Osteoblast (primary cell): ENCODE data around the gene TENT4B. TPM values are rescaled to one million over a fixed set of nuclear protein-coding genes. Genes with fewer than 3 reads are reported as not detected.
A peak's percentile ranks its signal among the peaks of the same experiment; 100 is the strongest.

Experiments
- DNase-seq: peaks from one replicate; pipeline ENCODE4 v3.0.0; 2011; ENCODE audit warnings: low spot score, mixed read lengths; ENCODE audit not compliant: insufficient read length; ENCODE audit errors: missing footprints
- H2AFZ ChIP-seq: 2 replicates; pipeline ENCODE4 v1.6.0; 2011; ENCODE audit warnings: mild to moderate bottlenecking, low read length
- H3K27ac ChIP-seq: 2 replicates; pipeline ENCODE4 v1.5.1; 2011; ENCODE audit warnings: mild to moderate bottlenecking, low read depth, low read length, moderate library complexity
- H3K27me3 ChIP-seq: 2 replicates; pipeline ENCODE4 v1.6.0; 2012; ENCODE audit warnings: mild to moderate bottlenecking, control low read depth, inconsistent platforms, low read length, moderate library complexity; ENCODE audit not compliant: insufficient read depth
- H3K36me3 ChIP-seq: 2 replicates; pipeline ENCODE4 v1.5.1; 2011; ENCODE audit warnings: mild to moderate bottlenecking, low read length, control low read depth, moderate library complexity; ENCODE audit not compliant: insufficient read depth
- H3K4me1 ChIP-seq: 2 replicates; pipeline ENCODE4 v1.5.1; 2011; ENCODE audit warnings: mild to moderate bottlenecking, low read length, control low read depth, moderate library complexity; ENCODE audit not compliant: insufficient read depth
- H3K4me2 ChIP-seq: 2 replicates; pipeline ENCODE4 v1.6.0; 2011; ENCODE audit warnings: mild to moderate bottlenecking, low read length; ENCODE audit not compliant: insufficient read depth
- H3K4me3 ChIP-seq: fragments of 200-600 bp; sonication (generic); 3 replicates; pipeline ENCODE4 v1.5.1; 2012; ENCODE audit warnings: mild to moderate bottlenecking, low read length, inconsistent platforms; ENCODE audit not compliant: insufficient read depth
- H3K79me2 ChIP-seq: 2 replicates; pipeline ENCODE4 v1.6.0; 2012; ENCODE audit warnings: mild to moderate bottlenecking, low read length, control low read depth, inconsistent platforms; ENCODE audit not compliant: insufficient read depth
- H3K9me3 ChIP-seq: 2 replicates; pipeline ENCODE4 v1.5.1; 2011; ENCODE audit warnings: low read depth, low read length, control low read depth
- H4K20me1 ChIP-seq: 2 replicates; pipeline ENCODE4 v1.6.0; 2012; ENCODE audit warnings: mild to moderate bottlenecking, low read length, control low read depth; ENCODE audit not compliant: insufficient read depth
- total RNA-seq: library from RNA; depleted of rRNA; stranded (reverse); fragments of >200 nt; gene quantifications from 2 replicates; pipeline ENCODE4 v1.2.3, GENCODE V29; 2012
- TF ChIP-seq, protein P1 (sequence below): IDR thresholded peaks from 2 replicates; pipeline ENCODE4 v1.5.1; 2011; ENCODE audit warnings: mild to moderate bottlenecking, low read depth, low read length, moderate library complexity; ENCODE audit errors: extremely low read depth

Gene TENT4B
- total RNA-seq, 1 donor = 10.1 TPM

DNA sequence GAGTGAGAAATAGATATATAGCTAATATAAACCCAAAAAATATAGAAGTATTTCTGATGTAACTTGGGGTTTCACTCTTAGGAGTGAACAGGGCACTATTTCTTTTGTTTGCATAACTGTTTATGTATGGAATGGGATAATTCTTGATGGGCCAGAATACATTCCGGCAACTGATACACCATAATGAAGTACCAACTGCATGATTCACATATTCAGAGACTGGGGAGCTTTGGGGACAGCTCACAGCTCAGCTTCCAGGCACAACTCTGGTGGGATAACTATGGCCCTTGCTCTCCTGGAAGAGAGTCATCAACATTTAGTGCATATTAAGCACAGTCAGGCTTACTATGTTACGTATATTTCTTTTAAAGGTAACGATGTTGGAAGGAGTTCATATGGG lies 71.2 kb downstream of the TENT4B start:
- Histone ChIP-seq H3K79me2 (no peaks in the 10 kb centered on the region), H3K4me3 (no peak overlapping the region), H2AFZ (no peak overlapping the region), H3K9me3 (no peaks in the 10 kb centered on the region), H3K4me2 (no peak overlapping the region), H3K27ac (peak overlapping the region; percentile 39), H4K20me1 (no peaks in the 10 kb centered on the region), H3K4me1 (peaks cover 12% of the 10 kb centered on the region), H3K36me3 (peaks cover 25% of the 10 kb centered on the region), H3K27me3 (no peaks in the 10 kb centered on the region)
- DNase-seq = no peak
- TF ChIP-seq, protein P1, sequence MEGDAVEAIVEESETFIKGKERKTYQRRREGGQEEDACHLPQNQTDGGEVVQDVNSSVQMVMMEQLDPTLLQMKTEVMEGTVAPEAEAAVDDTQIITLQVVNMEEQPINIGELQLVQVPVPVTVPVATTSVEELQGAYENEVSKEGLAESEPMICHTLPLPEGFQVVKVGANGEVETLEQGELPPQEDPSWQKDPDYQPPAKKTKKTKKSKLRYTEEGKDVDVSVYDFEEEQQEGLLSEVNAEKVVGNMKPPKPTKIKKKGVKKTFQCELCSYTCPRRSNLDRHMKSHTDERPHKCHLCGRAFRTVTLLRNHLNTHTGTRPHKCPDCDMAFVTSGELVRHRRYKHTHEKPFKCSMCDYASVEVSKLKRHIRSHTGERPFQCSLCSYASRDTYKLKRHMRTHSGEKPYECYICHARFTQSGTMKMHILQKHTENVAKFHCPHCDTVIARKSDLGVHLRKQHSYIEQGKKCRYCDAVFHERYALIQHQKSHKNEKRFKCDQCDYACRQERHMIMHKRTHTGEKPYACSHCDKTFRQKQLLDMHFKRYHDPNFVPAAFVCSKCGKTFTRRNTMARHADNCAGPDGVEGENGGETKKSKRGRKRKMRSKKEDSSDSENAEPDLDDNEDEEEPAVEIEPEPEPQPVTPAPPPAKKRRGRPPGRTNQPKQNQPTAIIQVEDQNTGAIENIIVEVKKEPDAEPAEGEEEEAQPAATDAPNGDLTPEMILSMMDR = no peak

DNA sequence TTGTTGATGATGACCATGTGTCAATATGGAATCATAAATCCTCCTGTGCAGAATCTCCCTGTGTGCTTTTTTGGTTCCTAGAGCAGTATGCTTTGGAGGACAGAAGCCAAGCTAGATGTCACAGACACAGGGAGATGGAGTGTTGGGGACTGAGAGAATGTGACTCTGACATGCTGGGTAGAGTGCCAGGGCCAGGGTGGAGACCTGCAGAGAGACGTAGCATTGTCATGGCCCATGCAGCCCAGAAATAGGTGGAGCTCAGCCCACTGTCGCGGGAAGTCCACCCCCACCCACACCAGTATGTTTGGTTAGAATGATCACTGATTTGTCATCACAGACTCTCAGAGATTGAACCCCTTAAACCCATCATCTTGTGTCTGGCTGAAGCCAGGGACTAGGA lies 74.0 kb downstream of the TENT4B start:
- Histone ChIP-seq H3K9me3 (no peaks in the 10 kb centered on the region), H3K36me3 (peaks cover 28% of the 10 kb centered on the region), H3K4me3 (no peak overlapping the region), H3K4me2 (no peak overlapping the region), H4K20me1 (no peaks in the 10 kb centered on the region), H3K79me2 (no peaks in the 10 kb centered on the region), H3K4me1 (peaks cover 12% of the 10 kb centered on the region), H2AFZ (no peak overlapping the region), H3K27ac (no peak overlapping the region), H3K27me3 (no peaks in the 10 kb centered on the region)
- TF ChIP-seq, protein P1 = no peak
- no peak for DNase-seq

DNA sequence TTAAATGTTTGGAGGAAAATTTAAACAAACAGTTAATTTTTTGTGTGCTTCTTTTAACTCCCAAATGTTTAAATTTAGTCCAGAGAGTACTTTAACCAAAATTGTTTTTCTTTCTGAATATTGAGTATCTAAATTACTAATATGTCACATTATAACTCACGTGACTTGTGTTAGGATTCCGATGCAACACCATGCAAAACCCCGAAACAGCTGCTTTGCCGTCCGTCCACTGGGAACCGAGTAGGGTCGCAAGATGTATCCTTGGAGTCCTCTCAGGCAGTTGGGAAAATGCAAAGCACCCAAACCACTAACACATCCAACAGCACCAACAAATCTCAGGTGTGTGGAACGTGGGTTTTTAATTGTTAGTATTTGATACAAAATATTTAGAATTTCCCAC lies 74.6 kb downstream of the TENT4B start:
- Histone ChIP-seq H3K27ac (no peak overlapping the region), H3K9me3 (no peaks in the 10 kb centered on the region), H3K27me3 (no peaks in the 10 kb centered on the region), H3K4me3 (no peak overlapping the region), H4K20me1 (no peaks in the 10 kb centered on the region), H3K4me2 (no peak overlapping the region), H3K4me1 (peaks cover 12% of the 10 kb centered on the region), H3K79me2 (no peaks in the 10 kb centered on the region), H3K36me3 (peaks cover 28% of the 10 kb centered on the region), H2AFZ (no peak overlapping the region)
- no peak for DNase-seq
- TF ChIP-seq, protein P1 = no peak

DNA sequence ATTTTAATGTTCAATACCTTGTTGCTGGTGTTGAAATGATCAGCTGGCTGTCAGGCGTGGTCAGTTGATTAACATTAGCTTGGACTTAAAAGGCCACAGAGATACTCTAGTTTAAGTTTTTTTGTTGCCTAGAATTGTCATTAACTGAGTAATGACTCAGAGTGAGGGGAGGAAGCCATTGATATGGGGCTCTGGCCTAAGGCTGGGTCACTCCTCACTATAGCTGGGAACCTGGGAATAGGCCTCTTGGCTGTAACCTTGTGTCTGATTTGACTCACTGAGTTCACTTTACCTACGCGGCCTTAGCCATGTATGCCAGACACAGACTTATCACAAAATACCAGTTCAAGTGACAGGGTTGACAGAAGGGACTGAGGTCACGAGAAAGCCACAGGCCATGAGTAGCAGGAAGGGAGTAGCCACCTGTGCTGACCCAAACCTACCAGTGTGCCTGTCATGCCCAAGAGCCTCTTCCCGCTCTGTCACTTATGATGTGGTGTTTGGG lies 75.3 kb downstream of the TENT4B start:
- H3K36me3 ChIP-seq = peaks cover 28% of the 10 kb centered on the region
- no peaks in the 10 kb centered on the region for H4K20me1 ChIP-seq
- no peaks in the 10 kb centered on the region for H3K79me2 ChIP-seq
- H2AFZ ChIP-seq = no peak overlapping the region
- no peaks in the 10 kb centered on the region for H3K9me3 ChIP-seq
- H3K4me3 ChIP-seq = no peak overlapping the region
- no peak overlapping the region for H3K4me2 ChIP-seq
- H3K4me1 ChIP-seq = peaks cover 12% of the 10 kb centered on the region
- no peak for DNase-seq
- H3K27me3 ChIP-seq = no peaks in the 10 kb centered on the region
- TF ChIP-seq, protein P1 = no peak
- no peak overlapping the region for H3K27ac ChIP-seq
